HEK293 (cell line): ENCODE results near the gene DCST2.

Source experiments
- BCL11A ChIP-seq: fragments of 450-650 bp; formaldehyde crosslinking; IDR thresholded peaks from 2 replicates; pipeline ENCODE4 v1.5.1; 2016; ENCODE audit warnings: low read depth, missing biosample characterization, missing genetic modification characterization
- HOXD13 ChIP-seq: sonication (generic); formaldehyde crosslinking; IDR thresholded peaks from 2 replicates; pipeline ENCODE4 v1.8.0; 2022; ENCODE audit warnings: missing genetic modification reagents, borderline replicate concordance
- KLF10 ChIP-seq: fragments of 450-650 bp; IDR thresholded peaks from 2 replicates; pipeline ENCODE4 v1.5.1; 2018; ENCODE audit warnings: missing biosample characterization, mild to moderate bottlenecking, missing genetic modification characterization
- REPIN1 ChIP-seq: fragments of 450-650 bp; formaldehyde crosslinking; IDR thresholded peaks from 2 replicates; pipeline ENCODE4 v1.5.1; 2017; ENCODE audit warnings: missing biosample characterization, missing genetic modification characterization, low read depth
- SCRT1 ChIP-seq: fragments of 450-650 bp; formaldehyde crosslinking; IDR thresholded peaks from 2 replicates; pipeline ENCODE4 v1.5.1; 2016; ENCODE audit warnings: missing biosample characterization, missing genetic modification characterization, borderline replicate concordance
- TRIM28 ChIP-seq: IDR thresholded peaks from 2 replicates; pipeline ENCODE4 v1.6.1; 2011; ENCODE audit warnings: low read length, control low read depth, borderline replicate concordance
- WT1 ChIP-seq: fragments of 450-650 bp; formaldehyde crosslinking; IDR thresholded peaks from 2 replicates; pipeline ENCODE4 v1.5.1; 2016; ENCODE audit warnings: missing biosample characterization, missing genetic modification characterization
- ZFHX2 ChIP-seq: fragments of 450-650 bp; formaldehyde crosslinking; conservative IDR thresholded peaks from 2 replicates; pipeline ENCODE4 v1.5.1; 2016; ENCODE audit warnings: missing biosample characterization, missing genetic modification characterization
- ZNF10 ChIP-seq: fragments of 450-650 bp; formaldehyde crosslinking; IDR thresholded peaks from 2 replicates; pipeline ENCODE4 v1.5.1; 2017; ENCODE audit warnings: missing biosample characterization, missing genetic modification characterization
- ZNF146 ChIP-seq: fragments of 450-650 bp; formaldehyde crosslinking; IDR thresholded peaks from 2 replicates; pipeline ENCODE4 v1.5.1; 2016; ENCODE audit warnings: missing biosample characterization, missing genetic modification characterization
- ZNF23 ChIP-seq: fragments of 450-650 bp; formaldehyde crosslinking; IDR thresholded peaks from 2 replicates; pipeline ENCODE4 v1.5.1; 2016; ENCODE audit warnings: missing biosample characterization, missing genetic modification characterization, borderline replicate concordance
- ZNF311 ChIP-seq: fragments of 450-650 bp; formaldehyde crosslinking; IDR thresholded peaks from 2 replicates; pipeline ENCODE4 v1.5.1; 2017; ENCODE audit warnings: missing biosample characterization, missing genetic modification characterization, borderline replicate concordance
- ZNF335 ChIP-seq: fragments of 450-650 bp; formaldehyde crosslinking; conservative IDR thresholded peaks from 2 replicates; pipeline ENCODE4 v1.5.1; 2016; ENCODE audit warnings: missing biosample characterization, missing genetic modification characterization
- ZNF423 ChIP-seq: fragments of 450-650 bp; formaldehyde crosslinking; IDR thresholded peaks from 2 replicates; pipeline ENCODE4 v1.5.1; 2016; ENCODE audit warnings: missing biosample characterization, missing genetic modification characterization
- ZNF426 ChIP-seq: fragments of 450-650 bp; formaldehyde crosslinking; IDR thresholded peaks from 2 replicates; pipeline ENCODE4 v1.5.1; 2017; ENCODE audit warnings: missing biosample characterization, missing genetic modification characterization, mild to moderate bottlenecking, inconsistent platforms, moderate library complexity
- ZNF48 ChIP-seq: fragments of 450-650 bp; formaldehyde crosslinking; IDR thresholded peaks from 2 replicates; pipeline ENCODE4 v1.5.1; 2016; ENCODE audit warnings: missing biosample characterization, missing genetic modification characterization
- ZNF514 ChIP-seq: fragments of 450-650 bp; formaldehyde crosslinking; IDR thresholded peaks from 2 replicates; pipeline ENCODE4 v1.5.1; 2016; ENCODE audit warnings: missing biosample characterization, missing genetic modification characterization
- ZNF585B ChIP-seq: fragments of 450-650 bp; formaldehyde crosslinking; IDR thresholded peaks from 2 replicates; pipeline ENCODE4 v1.5.1; 2016; ENCODE audit warnings: missing biosample characterization, missing genetic modification characterization
- ZNF639 ChIP-seq: fragments of 450-650 bp; formaldehyde crosslinking; IDR thresholded peaks from 2 replicates; pipeline ENCODE4 v1.5.1; 2016; ENCODE audit warnings: missing biosample characterization, missing genetic modification characterization
- ZNF777 ChIP-seq: fragments of 450-650 bp; formaldehyde crosslinking; IDR thresholded peaks from 2 replicates; pipeline ENCODE4 v1.5.1; 2017; ENCODE audit warnings: missing biosample characterization, missing genetic modification characterization, borderline replicate concordance
- ZSCAN23 ChIP-seq: fragments of 450-650 bp; formaldehyde crosslinking; IDR thresholded peaks from 2 replicates; pipeline ENCODE4 v1.5.1; 2016; ENCODE audit warnings: missing biosample characterization, missing genetic modification characterization
- ZXDB ChIP-seq: fragments of 450-650 bp; formaldehyde crosslinking; IDR thresholded peaks from 2 replicates; pipeline ENCODE4 v1.5.1; 2016; ENCODE audit warnings: missing biosample characterization, missing genetic modification characterization
- TF ChIP-seq, protein P1 (sequence below): fragments of 450-650 bp; formaldehyde crosslinking; IDR thresholded peaks from 2 replicates; pipeline ENCODE4 v1.5.1; 2016; ENCODE audit warnings: missing biosample characterization, missing genetic modification characterization
- TF ChIP-seq, protein P2 (sequence below): fragments of 450-650 bp; formaldehyde crosslinking; IDR thresholded peaks from 2 replicates; pipeline ENCODE4 v1.5.1; 2016; ENCODE audit warnings: missing biosample characterization, missing genetic modification characterization, borderline replicate concordance
- TF ChIP-seq, protein P3 (sequence below): fragments of 450-650 bp; formaldehyde crosslinking; IDR thresholded peaks from 2 replicates; pipeline ENCODE4 v1.5.1; 2016; ENCODE audit warnings: missing biosample characterization, missing genetic modification characterization
- TF ChIP-seq, protein P4 (sequence below): fragments of 450-650 bp; formaldehyde crosslinking; IDR thresholded peaks from 2 replicates; pipeline ENCODE4; 2016; ENCODE audit warnings: missing biosample characterization, missing genetic modification characterization
- TF ChIP-seq, protein P5 (sequence below): fragments of 450-650 bp; formaldehyde crosslinking; IDR thresholded peaks from 2 replicates; pipeline ENCODE4 v1.5.1; 2016; ENCODE audit warnings: missing biosample characterization, missing genetic modification characterization
- TF ChIP-seq, protein P6 (sequence below): fragments of 450-650 bp; formaldehyde crosslinking; IDR thresholded peaks from 2 replicates; pipeline ENCODE4 v1.5.1; 2017; ENCODE audit warnings: missing biosample characterization, missing genetic modification characterization

DCST2 gene

GRCh38 chr1:155000726-155001424 is 32.7 kb downstream of the DCST2 start (continued):
- no peak for TF ChIP-seq ZNF23 (tag by site-specific recombination)
- TF ChIP-seq ZXDB (tag by site-specific recombination), result peak; percentile 100
- TF ChIP-seq BCL11A, result peak; percentile 98
- peak; percentile 54 for TF ChIP-seq ZFHX2 (tag by site-specific recombination)
- TF ChIP-seq ZSCAN23 (tag by site-specific recombination), result peak; percentile 96
- TF ChIP-seq ZNF423 (tag by site-specific recombination), result peak; percentile 67
- TF ChIP-seq, protein P1, sequence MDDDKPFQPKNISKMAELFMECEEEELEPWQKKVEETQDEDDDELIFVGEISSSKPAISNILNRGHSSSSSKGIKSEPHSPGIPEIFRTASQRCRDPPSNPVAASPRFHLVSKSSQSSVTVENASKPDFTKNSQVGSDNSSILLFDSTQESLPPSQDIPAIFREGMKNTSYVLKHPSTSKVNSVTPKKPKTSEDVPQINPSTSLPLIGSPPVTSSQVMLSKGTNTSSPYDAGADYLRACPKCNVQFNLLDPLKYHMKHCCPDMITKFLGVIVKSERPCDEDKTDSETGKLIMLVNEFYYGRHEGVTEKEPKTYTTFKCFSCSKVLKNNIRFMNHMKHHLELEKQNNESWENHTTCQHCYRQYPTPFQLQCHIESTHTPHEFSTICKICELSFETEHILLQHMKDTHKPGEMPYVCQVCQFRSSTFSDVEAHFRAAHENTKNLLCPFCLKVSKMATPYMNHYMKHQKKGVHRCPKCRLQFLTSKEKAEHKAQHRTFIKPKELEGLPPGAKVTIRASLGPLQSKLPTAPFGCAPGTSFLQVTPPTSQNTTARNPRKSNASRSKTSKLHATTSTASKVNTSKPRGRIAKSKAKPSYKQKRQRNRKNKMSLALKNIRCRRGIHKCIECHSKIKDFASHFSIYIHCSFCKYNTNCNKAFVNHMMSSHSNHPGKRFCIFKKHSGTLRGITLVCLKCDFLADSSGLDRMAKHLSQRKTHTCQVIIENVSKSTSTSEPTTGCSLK (tag by site-specific recombination), result no peak
- TF ChIP-seq, protein P2, sequence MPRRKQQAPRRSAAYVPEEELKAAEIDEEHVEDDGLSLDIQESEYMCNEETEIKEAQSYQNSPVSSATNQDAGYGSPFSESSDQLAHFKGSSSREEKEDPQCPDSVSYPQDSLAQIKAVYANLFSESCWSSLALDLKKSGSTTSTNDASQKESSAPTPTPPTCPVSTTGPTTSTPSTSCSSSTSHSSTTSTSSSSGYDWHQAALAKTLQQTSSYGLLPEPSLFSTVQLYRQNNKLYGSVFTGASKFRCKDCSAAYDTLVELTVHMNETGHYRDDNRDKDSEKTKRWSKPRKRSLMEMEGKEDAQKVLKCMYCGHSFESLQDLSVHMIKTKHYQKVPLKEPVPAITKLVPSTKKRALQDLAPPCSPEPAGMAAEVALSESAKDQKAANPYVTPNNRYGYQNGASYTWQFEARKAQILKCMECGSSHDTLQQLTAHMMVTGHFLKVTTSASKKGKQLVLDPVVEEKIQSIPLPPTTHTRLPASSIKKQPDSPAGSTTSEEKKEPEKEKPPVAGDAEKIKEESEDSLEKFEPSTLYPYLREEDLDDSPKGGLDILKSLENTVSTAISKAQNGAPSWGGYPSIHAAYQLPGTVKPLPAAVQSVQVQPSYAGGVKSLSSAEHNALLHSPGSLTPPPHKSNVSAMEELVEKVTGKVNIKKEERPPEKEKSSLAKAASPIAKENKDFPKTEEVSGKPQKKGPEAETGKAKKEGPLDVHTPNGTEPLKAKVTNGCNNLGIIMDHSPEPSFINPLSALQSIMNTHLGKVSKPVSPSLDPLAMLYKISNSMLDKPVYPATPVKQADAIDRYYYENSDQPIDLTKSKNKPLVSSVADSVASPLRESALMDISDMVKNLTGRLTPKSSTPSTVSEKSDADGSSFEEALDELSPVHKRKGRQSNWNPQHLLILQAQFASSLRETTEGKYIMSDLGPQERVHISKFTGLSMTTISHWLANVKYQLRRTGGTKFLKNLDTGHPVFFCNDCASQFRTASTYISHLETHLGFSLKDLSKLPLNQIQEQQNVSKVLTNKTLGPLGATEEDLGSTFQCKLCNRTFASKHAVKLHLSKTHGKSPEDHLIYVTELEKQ (tag by site-specific recombination), result peak; percentile 59
- no peak for TF ChIP-seq HOXD13 (CRISPR knock-in tag)
- TF ChIP-seq ZNF777 (tag by site-specific recombination), result no peak
- peak; percentile 93 for TF ChIP-seq KLF10 (tag by site-specific recombination)
- TF ChIP-seq, protein P3, sequence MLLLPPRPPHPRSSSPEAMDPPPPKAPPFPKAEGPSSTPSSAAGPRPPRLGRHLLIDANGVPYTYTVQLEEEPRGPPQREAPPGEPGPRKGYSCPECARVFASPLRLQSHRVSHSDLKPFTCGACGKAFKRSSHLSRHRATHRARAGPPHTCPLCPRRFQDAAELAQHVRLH, result peak; percentile 91
- peak; percentile 97 for TF ChIP-seq ZNF639 (tag by site-specific recombination)
- peak; percentile 95 for TF ChIP-seq ZNF335 (tag by site-specific recombination)
- peak; percentile 71 for TF ChIP-seq ZNF146 (tag by site-specific recombination)
- no peak for TF ChIP-seq ZNF585B (tag by site-specific recombination)
- TF ChIP-seq ZNF48 (tag by site-specific recombination), result no peak
- TF ChIP-seq ZNF514 (tag by site-specific recombination), result no peak
- no peak for TF ChIP-seq ZNF426 (tag by site-specific recombination)
- TF ChIP-seq, protein P4, sequence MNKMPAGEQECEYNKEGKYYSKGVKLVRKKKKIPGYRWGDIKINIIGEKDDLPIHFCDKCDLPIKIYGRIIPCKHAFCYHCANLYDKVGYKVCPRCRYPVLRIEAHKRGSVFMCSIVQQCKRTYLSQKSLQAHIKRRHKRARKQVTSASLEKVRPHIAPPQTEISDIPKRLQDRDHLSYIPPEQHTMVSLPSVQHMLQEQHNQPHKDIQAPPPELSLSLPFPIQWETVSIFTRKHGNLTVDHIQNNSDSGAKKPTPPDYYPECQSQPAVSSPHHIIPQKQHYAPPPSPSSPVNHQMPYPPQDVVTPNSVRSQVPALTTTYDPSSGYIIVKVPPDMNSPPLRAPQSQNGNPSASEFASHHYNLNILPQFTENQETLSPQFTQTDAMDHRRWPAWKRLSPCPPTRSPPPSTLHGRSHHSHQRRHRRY (tag by site-specific recombination), result no peak
- TF ChIP-seq WT1 (tag by site-specific recombination), result peak; percentile 93
- no peak for TF ChIP-seq ZNF311
- TF ChIP-seq ZNF10, result peak; percentile 43; the same call in 1 of the 2 replicates
- TF ChIP-seq SCRT1 (tag by site-specific recombination), result peak; percentile 100
- TF ChIP-seq, protein P5, sequence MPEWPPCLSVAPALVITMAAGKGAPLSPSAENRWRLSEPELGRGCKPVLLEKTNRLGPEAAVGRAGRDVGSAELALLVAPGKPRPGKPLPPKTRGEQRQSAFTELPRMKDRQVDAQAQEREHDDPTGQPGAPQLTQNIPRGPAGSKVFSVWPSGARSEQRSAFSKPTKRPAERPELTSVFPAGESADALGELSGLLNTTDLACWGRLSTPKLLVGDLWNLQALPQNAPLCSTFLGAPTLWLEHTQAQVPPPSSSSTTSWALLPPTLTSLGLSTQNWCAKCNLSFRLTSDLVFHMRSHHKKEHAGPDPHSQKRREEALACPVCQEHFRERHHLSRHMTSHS (tag by site-specific recombination), result 0 out of 2 replicates have a peak, but pooled peaks have one; percentile 21
- TF ChIP-seq, protein P6, sequence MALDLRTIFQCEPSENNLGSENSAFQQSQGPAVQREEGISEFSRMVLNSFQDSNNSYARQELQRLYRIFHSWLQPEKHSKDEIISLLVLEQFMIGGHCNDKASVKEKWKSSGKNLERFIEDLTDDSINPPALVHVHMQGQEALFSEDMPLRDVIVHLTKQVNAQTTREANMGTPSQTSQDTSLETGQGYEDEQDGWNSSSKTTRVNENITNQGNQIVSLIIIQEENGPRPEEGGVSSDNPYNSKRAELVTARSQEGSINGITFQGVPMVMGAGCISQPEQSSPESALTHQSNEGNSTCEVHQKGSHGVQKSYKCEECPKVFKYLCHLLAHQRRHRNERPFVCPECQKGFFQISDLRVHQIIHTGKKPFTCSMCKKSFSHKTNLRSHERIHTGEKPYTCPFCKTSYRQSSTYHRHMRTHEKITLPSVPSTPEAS (tag by site-specific recombination), result peak; percentile 70; the same call in 1 of the 2 replicates
- TF ChIP-seq TRIM28, result peak; percentile 61; the same call in 1 of the 2 replicates
- 0 out of 2 replicates have a peak, but pooled peaks have one; percentile 70 for TF ChIP-seq REPIN1 (tag by site-specific recombination)
